ENCODE results near the gene PARS2.

Gene PARS2

DNA sequence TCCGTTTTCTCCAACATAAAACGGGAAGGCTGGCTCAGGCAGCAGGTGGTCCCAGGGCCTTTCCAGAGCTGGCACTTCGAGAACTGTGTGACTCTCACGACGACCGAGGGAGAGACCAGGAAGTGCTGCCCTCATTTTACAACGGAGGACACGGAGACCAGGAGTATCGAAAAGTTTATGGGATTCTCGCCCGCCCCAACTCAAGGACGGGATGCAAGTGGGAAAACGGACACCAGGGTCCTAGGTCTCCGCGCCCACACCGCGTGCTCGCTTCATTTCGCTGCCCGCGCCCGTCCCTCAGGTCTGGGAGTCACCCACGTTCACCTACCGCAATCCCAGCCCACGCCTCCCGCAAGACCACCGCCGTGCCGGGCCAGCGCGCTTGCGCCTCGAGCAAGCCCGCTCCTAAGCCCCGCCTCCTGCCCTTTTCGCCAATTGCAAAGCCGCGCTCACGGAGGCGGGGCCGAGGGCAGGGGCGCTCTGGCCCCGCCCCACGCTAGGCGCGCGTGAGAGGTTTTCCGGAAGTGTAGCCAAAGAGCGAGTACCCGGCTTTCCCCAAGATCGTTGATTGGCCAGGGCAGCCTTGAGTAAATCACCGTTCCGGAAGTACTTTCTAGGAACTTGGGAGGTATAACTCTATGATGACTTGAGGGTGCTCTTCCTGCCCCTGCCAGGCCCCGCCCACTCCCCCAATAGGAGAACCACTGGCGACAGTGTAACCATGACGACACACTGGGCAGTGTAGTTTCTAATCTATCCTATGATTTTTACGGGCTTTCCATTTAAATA, at the start of gene PARS2:
PARS2 (minus strand) TSS at position 391 of the 789 bp plus-strand sequence. CDS start 5,362 bp downstream, outside the sequence.
- peak; percentile 99 for DNase-seq

DNA sequence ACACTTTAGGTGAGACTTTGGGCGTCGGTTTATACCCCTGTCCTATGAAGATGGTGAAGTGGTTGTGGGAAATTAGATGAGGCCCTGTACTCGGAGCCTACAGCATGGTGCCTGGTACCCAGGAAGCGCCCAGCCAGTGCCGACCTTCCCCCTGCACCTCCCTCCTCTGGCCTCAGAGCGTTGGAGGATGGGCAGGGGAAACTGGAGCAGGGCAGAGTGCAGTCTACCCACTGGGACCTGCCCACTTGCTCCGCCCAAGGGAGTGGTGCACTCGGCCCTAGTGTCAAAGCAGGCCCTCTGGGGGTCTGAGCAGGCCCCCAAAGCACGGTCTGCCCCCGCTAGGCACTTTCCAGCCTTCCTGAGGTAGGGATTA, 49.8 kb upstream of the PARS2 start:
- DNase-seq = no peak

DNA sequence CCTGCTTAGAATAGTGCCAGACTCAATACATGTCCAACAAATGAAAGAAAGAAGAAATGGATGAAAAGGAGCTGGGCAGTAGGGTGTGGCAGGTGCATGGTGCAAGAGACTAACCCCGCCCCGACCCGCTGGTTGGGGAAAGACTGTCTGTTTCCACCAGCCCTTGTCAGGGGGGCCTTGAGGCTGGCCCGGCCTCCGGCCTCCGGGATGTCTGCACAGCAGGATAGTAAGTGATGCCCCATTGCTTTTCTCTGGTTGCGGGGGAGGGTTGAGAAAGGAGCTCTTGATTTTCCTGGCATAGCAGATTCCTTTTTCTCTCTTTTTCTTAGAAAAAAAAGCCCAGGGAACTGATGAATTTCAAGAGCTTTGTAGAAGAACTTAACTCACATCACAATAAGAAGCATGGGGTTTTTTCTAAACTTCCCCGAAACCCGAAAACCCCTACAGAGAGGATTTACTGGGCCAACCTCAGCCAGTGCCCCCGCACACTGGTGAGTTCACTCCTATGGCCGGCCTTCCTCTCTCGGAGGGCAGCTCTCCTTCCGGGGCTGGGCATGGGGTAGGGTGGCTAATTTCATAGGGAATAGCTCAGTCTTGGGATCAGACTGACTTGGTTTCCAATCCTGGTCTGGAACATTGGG, 49.3 kb upstream of the PARS2 start:
- no peak for DNase-seq

DNA sequence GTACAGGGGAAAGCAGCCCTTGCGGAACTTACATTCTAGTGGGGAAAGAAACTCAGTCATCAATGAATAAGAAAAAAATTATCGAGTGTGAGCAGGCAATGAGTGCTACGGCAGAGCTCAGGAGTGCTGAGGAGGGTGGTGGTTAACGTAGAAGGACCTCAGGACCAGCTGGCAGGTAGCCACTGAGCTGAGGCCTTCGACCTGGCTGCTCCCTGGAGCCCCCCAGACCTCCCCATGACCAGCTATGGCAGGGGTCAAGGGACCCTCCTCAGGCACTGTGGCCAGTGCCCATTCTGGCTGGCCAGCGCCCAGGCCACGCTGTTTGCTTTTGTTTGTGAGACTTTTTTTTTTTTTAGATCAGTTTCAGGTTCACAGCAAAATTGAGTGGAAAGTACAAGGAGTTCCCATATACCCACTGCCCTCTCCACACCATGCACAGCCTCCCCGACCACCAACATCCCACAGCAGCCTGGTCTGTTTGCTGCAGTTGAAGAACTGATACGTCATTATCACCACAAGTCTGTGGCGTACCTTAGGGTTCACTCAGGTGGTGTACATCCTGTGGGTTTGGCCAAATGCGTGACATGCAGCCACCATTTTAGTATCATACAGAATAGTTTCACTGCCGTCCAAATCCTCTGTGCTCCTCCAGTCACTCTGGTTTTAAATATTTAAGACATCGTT, 48.6 kb upstream of the PARS2 start:
- DNase-seq = no peak

DNA sequence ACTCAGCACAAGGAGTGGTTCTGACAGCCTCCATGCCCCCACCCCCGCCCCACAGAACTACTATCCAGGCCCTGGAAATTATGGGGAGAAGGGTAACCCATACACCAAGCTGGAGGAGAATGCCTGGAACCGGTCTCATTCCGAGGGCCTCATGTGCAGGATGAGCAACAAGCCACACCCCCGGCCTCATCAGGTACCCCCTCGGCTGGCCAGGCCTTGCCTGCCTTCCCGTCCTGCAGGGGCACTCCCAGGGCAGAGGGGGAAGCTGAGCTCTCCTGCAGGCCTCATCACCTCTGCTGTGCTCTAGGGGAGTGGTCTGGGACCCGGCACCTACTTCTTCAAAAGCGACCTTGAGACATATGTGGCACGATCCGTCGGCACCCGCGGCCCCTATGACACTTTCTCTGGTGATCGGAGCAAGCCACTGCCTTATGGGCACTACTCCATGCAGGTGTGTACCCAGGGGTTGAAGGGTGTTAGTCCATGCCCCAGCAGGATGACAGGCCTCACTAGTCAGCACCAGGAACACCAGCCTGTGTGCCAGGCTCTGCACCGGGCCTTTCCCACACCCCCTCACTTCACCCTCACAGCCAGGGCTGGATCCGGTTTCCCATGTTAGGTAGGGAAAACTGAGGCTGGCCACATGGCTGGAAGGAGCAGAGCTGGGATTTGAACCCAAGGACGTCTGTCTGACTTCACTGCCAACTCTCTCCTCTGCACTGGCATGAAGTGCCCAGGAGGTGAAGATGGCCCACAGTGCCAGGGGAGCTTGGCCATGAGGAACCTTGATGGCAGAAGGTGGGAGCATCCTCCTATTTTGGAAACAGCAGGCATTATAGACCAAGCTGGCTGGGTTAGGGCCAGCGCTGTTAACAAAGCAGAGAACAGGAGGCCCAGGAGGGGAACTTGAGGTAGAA, 47.7 kb upstream of the PARS2 start:
- DNase-seq = no peak

DNA sequence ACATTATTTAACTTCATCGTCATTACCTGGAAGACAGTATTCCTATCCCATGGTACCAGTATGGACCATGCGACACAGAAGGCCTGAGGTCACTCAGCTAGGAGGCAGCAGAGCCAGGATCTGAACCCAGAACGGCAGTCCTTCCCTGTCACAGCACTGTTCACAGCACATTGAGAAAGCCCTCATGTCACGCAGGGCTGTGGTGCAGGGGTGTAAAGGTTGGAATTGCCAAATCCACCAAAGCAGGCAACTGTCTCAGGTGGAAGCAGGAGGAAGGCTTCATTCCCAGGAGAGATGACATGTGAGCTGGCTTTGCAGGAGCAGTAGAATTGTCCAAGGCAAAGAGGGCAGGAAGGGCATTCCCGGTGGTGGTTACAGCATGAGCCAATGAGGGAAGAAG, 46.7 kb upstream of the PARS2 start:
- DNase-seq = no peak

DNA sequence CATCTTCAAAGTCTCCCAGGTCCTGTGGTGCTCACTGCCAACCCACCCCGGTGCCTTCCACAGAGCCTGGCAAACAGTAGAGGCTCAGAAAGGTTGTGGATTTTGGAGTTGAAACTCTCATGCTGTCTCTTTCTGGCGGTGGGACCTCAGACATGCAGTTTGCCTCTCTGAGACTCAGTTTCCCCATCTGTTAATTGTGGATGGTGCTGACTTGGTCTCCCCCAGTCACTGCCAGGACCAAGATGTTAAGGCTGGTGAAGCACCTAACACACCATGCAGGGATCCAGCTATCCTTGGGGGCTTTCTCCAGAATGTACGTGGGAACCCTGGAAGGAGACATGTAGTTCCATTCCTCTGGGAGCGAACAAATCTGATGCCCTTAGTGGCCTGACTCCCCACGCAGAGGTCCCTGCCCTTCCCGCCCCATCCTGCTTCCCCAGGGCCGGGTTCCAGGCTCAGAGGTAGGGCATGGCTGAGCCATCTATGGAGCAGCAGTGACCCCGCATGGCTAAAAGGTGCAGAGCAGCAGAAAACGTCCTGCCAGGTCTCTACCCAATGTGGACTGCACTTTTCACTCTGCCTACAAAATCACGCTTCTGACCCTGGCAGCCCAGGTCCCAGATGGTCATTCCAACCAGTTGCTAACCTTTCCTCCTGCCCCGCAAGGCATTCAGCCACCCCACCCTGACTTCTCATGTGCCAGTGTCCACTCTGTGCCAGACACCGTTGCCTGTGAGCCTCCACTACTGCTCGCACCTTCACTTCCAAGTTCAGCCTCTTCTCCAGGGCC, 46.0 kb upstream of the PARS2 start:
- DNase-seq = peak; percentile 55

DNA sequence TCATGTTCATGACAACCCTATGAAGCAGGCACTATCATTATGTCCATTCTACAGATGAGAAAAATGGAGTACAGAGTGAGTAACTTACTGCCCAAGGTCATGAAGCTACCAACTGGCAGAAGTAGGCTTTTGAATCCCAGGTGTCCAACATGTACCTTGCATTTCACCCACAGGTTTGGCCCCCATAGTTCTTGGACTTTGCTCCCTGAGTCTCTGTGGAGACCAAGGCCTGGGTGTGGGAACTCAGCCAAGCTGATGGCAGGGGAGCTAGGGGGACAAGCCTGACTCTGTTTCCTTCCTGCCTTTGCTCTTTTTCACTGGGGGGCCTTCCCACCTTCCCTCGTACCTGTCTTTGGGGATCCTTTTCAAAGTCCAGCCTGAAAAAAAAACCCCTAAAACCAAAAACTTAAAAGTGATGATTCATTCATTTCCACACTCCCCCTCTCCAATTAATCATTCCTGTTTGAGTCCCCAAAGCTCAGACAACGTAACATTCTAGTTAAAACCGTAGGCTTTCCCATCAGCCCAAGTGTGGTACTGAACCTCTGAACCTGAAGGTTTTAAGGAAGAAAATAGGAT, 45.3 kb upstream of the PARS2 start:
- DNase-seq = no peak

DNA sequence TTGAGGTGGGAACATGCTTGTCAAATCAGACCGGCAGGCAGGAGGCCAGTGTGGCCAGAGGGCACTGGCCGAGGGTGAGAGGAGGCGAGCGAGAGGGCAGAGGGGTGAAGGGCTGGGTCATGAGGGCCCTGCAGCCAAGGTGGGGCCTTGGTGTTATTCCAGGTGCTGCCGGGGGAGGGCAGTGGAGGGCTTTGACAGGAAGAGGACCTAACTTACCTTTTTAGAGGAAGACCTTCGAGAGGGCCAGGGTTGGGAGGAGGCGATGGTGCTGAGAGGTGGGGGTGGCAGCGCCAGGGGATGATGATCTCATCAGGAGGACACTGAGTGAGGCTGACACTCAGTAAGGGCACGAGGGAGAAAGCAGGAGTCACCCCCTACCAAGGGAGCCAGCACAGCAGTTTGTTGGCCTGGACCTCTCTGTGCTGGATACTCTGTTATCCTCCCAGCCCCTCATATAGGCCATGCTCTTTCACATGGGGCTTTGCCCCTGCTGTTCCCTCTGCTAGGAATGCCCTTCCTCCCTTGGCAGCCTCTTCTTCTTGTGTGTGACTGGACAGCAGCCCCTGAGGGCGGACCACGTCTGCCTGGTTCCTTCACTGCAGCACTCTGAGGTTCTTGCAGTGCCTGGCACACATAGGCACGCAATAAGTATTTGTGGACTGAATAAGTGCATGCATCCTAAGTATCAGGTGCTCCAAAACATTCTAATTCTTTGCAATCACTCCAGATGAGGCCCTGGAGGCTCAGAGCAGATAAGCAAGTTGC, 44.3 kb upstream of the PARS2 start:
- no peak for DNase-seq

DNA sequence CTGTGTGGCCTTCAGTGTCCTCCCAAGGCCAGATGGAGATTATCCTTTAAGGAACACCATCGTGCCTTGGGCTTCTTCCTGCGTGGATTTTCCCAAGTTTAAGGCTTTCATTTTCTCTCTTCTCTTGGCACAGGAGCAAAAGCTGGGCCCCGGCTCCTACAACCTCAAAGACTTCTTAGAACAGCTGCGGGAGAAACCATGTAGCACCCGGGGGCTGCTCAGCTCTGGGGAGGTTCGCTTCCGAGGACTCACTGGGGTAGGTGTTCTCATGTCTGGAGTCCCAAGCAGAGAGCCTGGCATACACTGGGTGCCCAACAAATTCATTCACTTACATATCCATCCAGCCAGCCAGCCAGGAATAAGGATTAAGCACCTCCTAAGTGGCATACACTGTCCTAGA, 43.4 kb upstream of the PARS2 start:
- no peak for DNase-seq

DNA sequence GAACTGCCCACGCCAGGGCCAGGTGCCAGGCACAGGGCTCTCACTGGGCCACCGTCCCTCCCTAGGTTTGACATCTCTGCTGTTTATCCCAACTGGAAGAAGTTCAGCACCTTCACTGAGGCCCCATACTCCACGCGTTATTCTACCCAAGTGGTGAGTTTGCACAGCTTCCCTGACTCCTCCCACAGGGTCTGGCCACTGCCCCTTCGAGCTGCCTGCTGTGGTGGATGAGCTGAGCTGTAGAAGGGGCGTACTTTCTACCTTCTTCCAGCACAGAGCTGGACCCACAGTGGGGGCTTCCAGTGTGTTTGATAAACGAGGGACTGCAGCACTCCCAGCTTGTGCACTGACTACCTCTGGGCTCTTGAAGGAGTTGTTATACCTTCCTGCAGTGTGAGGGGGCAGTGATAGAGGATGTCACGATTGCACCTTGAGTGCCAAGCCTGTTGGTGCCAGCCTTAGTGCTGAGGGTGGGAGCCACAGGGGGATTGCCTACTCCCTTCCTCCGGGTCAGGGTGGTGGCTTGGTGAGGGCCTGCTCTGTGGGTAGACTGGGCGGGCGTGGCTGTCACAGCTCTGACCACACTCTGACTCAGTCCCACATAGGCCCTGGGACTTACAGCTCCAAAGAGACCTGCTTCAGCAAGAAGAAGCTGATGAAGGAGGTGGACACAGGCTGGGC, 42.7 kb upstream of the PARS2 start:
- DNase-seq = no peak

DNA sequence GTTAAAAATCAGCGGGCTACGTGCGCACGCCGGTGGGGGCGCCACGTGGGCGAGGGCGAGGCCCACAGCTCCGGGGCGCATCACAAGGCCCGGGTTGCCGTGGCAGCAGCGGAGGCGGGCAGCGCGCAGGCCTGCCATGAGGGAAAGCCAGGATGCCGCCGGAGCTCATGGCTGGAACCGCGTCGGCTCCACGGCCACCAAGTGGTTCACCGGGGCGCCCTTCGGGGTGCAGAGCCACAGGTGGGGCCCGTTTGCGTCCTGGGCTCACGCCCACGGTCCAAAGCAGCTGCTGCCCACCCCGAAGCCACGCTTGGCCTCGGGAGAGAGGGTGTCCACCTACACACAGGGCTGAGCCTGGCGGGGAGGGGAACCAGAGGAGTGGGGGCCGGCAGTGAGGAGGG, 41.7 kb upstream of the PARS2 start:
- DNase-seq = no peak

DNA sequence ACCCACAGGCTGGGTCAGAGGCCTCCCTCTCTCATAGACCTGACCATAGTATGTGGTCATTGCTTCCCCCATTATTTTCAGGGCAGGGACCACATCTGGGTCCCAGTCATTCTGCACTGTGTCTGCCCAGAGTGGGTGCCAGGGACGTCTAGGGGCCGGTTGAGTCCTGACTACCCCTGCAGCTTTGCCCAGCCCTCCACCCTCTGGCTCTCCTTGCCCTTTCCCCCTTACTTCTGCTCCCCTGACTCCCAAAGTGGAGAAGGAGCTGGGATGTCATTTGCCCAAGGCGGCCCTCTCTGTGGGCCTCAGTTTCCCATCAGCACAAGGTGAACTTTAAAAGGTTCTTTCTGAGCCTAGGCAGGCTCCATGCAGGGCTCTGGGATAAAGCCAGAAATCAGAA, 41.1 kb upstream of the PARS2 start:
- no peak for DNase-seq

DNA sequence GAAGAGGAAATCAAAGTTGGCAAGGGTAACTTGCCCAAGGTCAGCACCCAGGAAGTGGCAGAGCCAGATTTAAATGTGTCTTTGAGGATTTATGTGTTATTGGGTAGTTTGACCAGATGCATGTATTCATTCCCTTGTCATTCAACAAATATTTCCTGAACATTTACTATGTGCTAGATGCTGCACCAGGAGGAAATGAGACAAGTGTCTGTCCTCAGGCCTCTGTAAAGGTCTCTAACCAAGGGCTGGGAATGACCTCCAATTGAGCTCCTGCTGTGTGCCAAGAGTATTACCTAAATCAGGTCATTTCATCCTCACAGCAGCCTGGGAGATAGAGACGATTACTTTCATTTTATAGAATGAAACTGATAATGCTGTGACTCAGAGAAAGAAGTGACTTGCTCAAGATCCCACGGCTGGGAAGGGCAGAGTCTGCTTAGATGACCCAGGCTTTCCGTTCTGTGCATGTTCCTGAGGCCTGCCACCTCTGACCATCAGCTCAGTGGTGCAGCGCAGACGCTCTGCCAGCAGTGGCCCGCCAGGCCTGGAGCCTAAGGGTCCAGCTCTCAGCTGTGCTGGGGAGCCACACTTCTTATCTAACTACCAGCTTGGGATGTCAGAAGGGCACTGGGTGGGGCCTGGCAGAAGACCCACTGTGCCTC, 40.3 kb upstream of the PARS2 start:
- DNase-seq = no peak

DNA sequence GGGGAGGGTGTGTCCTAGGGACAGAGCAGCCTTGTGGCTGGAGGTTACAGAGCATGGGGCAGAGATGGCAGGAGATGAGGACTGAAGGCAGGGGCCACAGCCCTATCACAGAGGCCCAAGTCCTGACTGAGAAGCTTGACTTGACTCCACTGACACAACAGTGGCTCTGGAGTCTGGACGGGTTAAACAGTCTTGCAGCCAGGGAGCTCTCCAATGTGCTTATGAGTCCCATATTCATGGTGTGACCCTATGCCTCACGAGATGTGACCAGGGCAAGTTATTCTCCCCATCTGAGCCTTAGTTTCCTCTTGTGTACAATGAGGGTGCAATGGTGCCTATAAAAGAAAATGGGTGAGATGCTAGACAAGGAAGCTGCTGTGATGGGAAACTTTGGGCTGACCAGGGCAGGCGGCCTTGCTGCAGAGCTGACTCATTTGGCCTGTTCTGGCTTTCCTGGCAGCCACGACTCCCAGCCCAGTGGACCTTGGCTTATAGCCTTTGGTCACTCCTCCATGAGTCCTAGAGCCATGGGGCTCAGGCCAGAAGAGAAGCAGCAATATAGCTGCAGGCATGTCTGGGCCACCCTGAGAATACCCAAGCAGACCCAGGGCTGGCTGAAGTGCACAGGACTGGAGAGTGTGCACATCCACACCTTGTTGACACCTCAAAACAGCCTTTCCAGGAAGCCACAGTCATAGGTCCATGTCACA, 39.6 kb upstream of the PARS2 start:
- no peak for DNase-seq

DNA sequence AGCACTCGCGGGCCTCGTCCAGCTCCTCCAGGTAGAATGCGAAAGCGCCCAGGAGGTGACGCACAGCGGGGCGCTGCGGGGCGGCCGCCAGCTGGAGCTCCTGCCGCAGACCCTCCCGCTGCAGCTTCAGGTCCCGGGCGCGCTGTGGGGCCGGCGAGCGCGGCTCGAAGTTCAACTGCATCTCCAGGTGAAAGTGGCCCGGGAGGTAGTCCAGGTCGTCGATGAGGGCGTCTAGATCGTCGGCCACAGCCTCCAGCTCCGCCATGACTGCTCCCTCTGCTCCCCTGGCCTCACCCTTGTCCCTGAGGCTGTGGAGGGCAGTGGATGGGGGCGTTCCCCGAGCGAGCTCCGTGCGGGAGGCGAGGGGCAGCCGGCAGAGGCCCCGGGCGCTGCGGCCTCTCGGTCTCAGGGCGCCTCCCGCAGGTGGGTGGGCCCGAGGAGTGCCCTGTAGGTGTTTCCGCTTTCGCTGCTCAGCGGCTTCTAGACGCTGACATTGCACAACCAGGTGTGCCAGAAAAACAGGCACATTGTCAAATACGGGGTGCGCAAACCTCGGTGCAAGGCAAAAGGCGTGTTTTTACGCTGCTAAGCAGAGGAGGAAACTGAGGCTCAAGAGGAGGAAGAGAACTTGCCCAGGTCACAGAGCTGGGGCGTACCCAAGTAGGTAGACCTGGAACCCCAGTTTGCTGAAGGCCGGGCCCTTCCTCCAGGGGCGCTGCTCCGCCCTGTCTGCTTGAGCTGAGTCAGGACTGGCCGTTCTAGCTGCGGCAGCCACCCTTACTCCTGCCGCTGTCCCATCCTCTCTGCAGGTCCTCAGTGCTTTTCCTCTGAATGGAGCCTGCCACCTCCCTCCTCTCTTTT, 36.8 kb upstream of the PARS2 start, which contains the start of gene TTC22:
TTC22 (minus strand) TSS at position 425 of the 861 bp plus-strand sequence; CDS start at position 265, 160 bp downstream.
- peak; percentile 28 for DNase-seq

DNA sequence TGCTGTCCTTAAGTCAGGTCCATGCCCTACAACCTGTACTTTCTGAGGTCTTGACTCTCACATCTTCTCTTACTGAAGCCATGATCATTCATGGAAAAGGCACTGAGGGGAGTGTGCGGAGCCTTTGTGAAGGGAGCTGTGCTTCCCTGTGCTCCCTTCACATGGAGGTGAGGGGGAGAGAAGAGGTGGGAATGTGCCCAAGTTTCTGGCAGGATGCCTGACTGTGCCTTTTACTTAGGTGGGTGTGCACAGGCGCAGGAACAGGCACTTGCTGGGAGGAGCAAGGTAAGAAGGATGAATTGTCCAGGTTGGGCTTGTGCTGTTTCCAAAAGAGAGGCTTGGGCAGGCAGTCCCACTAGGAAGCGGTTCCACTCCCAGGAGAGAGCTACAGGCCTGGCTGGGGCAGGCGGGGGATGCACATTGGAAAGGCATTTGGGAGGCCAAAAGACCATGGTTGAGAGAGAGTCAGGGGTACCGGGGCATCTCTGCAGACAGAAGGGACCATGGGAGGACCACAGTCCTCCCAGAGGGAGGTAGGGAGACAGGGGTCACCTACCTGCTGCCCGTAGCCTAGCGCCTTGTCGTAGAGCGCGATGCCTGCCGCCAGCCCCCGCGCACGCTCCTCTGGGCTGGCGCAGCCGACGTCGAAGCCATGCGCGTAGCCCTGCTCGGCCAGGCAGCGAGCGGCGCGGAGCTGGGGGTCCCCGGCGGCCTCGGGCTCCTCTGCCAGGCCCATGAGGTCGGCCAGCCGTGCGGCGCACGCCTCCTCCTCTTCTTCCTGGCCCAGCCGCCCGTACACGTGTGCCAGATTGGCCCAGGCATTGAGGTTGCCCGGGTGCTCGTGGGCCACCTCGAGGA, 35.9 kb upstream of the PARS2 start:
- no peak for DNase-seq
